PC-9 (cell line): Measurements from ENCODE around the gene TSPEAR. TPM values are rescaled to one million over a fixed set of nuclear protein-coding genes. Genes with fewer than 3 reads are reported as not detected.

ENCODE experiments used
- BruUV-seq: library from RNA; stranded (reverse); fragments of 400-500 nt; replicated peaks from 2 replicates; lab custom pipeline; 2021; lab: Mats Ljungman, UMichigan
- CTCF ChIA-PET: fragments of 300-600 bp; sonication (Branson Sonifier 250); formaldehyde crosslinking; loops from one replicate; lab custom pipeline; 2022; ENCODE audit warnings: antibody characterized with exemption; lab: Charles Lee
- POLR2A ChIA-PET: fragments of 300-600 bp; sonication (Branson Sonifier 250); formaldehyde crosslinking; loops from one replicate; lab custom pipeline; 2022; ENCODE audit warnings: antibody characterized with exemption; ENCODE audit not compliant: unreplicated experiment; lab: Charles Lee
- DNase-seq, 2 experiments: peaks; one replicate each; pipeline versions ENCODE4 v3.0.0 to v3.0.0-alpha.2; 2015 to 2022; ENCODE audit warnings: mixed read lengths in 1 of 2
- H2AFZ ChIP-seq: fragments of 200-600 bp; sonication (generic); 2 replicates; pipeline ENCODE4 v1.8.1; 2017; ENCODE audit warnings: antibody characterized with exemption
- H3F3A ChIP-seq: fragments of 200-600 bp; sonication (generic); 2 replicates; pipeline ENCODE4 v1.8.1; 2017; ENCODE audit warnings: antibody characterized with exemption, mild to moderate bottlenecking, low read depth; ENCODE audit not compliant: insufficient read depth
- H3K27ac ChIP-seq: fragments of 200-600 bp; sonication (generic); 2 replicates; pipeline ENCODE4 v1.6.1; 2016; ENCODE audit warnings: mixed run types
- H3K27me3 ChIP-seq: fragments of 200-600 bp; sonication (generic); 2 replicates; pipeline ENCODE4 v1.6.1; 2016; ENCODE audit warnings: low read depth, mixed run types; ENCODE audit not compliant: insufficient read depth
- H3K36me3 ChIP-seq: fragments of 200-600 bp; sonication (generic); 2 replicates; pipeline ENCODE4 v1.6.1; 2016; ENCODE audit warnings: low read depth, mixed run types
- H3K4me1 ChIP-seq: fragments of 200-600 bp; sonication (generic); replicated peaks from 2 replicates; pipeline ENCODE4 v1.6.1; 2016; ENCODE audit warnings: mixed run types; ENCODE audit not compliant: insufficient read depth
- H3K4me2 ChIP-seq: fragments of 200-600 bp; sonication (generic); 2 replicates; pipeline ENCODE4 v1.6.1; 2017; ENCODE audit warnings: mixed run types
- H3K4me3 ChIP-seq: fragments of 200-600 bp; sonication (generic); 2 replicates; pipeline ENCODE4 v1.6.1; 2016; ENCODE audit warnings: mixed run types
- H3K79me2 ChIP-seq: fragments of 200-600 bp; sonication (generic); 2 replicates; pipeline ENCODE4 v1.6.1; 2017; ENCODE audit warnings: low read depth, mixed run types
- H3K9me2 ChIP-seq: fragments of 200-600 bp; sonication (generic); 2 replicates; pipeline ENCODE4 v1.8.1; 2017; ENCODE audit warnings: mild to moderate bottlenecking; ENCODE audit not compliant: insufficient read depth
- H3K9me3 ChIP-seq: fragments of 200-600 bp; sonication (generic); 2 replicates; pipeline ENCODE4 v1.8.1; 2016; ENCODE audit warnings: low read depth; ENCODE audit not compliant: insufficient read depth
- H4K20me1 ChIP-seq: fragments of 200-600 bp; sonication (generic); 2 replicates; pipeline ENCODE4 v1.8.1; 2017; ENCODE audit not compliant: insufficient read depth
- CTCF ChIP-seq: fragments of 200-600 bp; sonication (generic); conservative IDR thresholded peaks from 2 replicates; pipeline ENCODE4 v1.6.1; 2017; ENCODE audit warnings: mixed run types, antibody characterized with exemption, mild to moderate bottlenecking, moderate library complexity
- EZH2 ChIP-seq: fragments of 200-600 bp; sonication (generic); IDR thresholded peaks from 2 replicates; pipeline ENCODE4 v1.8.0; 2017; ENCODE audit warnings: antibody characterized with exemption, low read depth
- intact Hi-C: fragments of 100-400 bp; cut with micrococcal nuclease; formaldehyde crosslinking; loops from one replicate; pipeline ENCODE4 v1.10.0; 2022; ENCODE audit not compliant: unreplicated experiment
- total RNA-seq: library from RNA; stranded (reverse); gene quantifications from 2 replicates; pipeline ENCODE4 v1.2.3, GENCODE V29; 2021

Gene TSPEAR
- total RNA-seq, 1 experiment from 2014 or later = not detected

DNA sequence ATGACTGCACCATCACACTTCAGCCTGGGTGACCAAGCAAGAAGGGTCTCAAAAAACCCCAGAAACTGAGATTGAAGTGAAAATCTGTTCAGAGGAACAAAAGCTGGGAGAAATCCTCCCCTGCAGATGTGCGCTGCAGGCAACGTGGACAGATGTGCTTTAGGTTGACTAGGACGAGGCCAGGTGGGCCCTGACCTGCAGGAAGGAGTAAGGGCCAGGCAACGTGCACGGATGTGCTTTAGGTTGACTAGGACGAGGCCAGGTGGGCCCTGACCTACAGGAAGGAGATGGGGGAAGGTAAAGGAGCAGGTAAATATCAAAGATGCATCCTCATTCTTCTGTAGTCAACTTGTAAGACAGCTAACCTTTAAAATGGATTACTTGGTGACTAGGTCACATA is 26.9 kb downstream of the TSPEAR start:
- H3F3A ChIP-seq = no peaks in the 10 kb centered on the region
- TF ChIP-seq EZH2 (no peak), CTCF (no peak)
- BruUV-seq = no TSS peak
- CTCF ChIA-PET = no interaction called here
- H2AFZ ChIP-seq = no peak overlapping the region
- intact Hi-C loops = no loop called here
- H3K27me3 ChIP-seq = peaks cover 92% of the 10 kb centered on the region
- POLR2A ChIA-PET = no interaction called here
- no peaks in the 10 kb centered on the region for H3K79me2 ChIP-seq
- H3K36me3 ChIP-seq = no peaks in the 10 kb centered on the region
- H3K9me3 ChIP-seq = no peaks in the 10 kb centered on the region
- no peaks in the 10 kb centered on the region for H3K4me1 ChIP-seq
- no peak overlapping the region for H3K4me2 ChIP-seq
- no peak overlapping the region for H3K27ac ChIP-seq
- H3K9me2 ChIP-seq = no peaks in the 10 kb centered on the region
- H4K20me1 ChIP-seq = no peaks in the 10 kb centered on the region
- no peak overlapping the region for H3K4me3 ChIP-seq
- no peak for DNase-seq

DNA sequence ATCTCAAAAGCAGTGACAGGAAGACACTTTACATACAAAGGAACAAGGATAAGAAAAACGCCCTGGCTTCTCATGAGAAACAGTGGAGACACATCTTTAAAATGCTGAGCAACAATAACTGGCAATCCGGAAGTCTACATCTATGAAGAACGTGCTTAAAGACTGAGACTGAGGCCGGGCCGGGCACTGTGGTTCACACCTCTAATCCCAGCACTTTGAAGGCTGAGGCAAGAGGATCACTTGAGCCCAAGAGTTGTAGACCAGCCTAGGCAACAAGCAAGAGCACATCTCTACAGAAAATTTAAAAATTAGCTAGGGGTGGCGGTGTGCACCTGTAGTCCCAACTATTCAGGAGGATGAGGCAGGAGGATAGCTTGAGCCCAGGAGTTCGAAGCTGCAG is 27.3 kb downstream of the TSPEAR start:
- Histone ChIP-seq H3K4me3 (no peak overlapping the region), H2AFZ (no peak overlapping the region), H3F3A (no peaks in the 10 kb centered on the region), H3K9me3 (no peaks in the 10 kb centered on the region), H3K36me3 (no peaks in the 10 kb centered on the region), H3K79me2 (no peaks in the 10 kb centered on the region), H3K4me2 (no peak overlapping the region), H3K27me3 (peaks cover 91% of the 10 kb centered on the region), H4K20me1 (no peaks in the 10 kb centered on the region), H3K27ac (no peak overlapping the region), H3K9me2 (no peaks in the 10 kb centered on the region), H3K4me1 (no peaks in the 10 kb centered on the region)
- DNase-seq = no peak
- POLR2A ChIA-PET = no interaction called here
- TF ChIP-seq CTCF (no peak), EZH2 (no peak)
- CTCF ChIA-PET = no interaction called here
- intact Hi-C loops = no loop called here
- BruUV-seq = no TSS peak

- Histone ChIP-seq H3K27me3 (peaks cover 87% of the 10 kb centered on the region), H3K27ac (no peak overlapping the region), H3K36me3 (no peaks in the 10 kb centered on the region), H3F3A (no peaks in the 10 kb centered on the region), H3K4me1 (no peaks in the 10 kb centered on the region), H2AFZ (no peak overlapping the region), H3K9me2 (no peaks in the 10 kb centered on the region), H3K79me2 (no peaks in the 10 kb centered on the region), H3K9me3 (no peaks in the 10 kb centered on the region), H3K4me3 (no peak overlapping the region), H3K4me2 (no peak overlapping the region), H4K20me1 (no peaks in the 10 kb centered on the region)
- DNase-seq = no peak
- BruUV-seq = no TSS peak
- intact Hi-C loops = no loop called here
- ChIA-PET POLR2A (no interaction called here), CTCF (interaction anchor here (0.5 kb wide), 1 partner anchor 16 kb away, joined by 6 read pairs; no protein-coding TSS in a partner anchor)
- TF ChIP-seq CTCF = no peak
- no peak for TF ChIP-seq EZH2
Measured at GRCh38 chr21:44682580-44683151, 28.7 kb downstream of the TSPEAR start.
